ENCODE measurements around the gene JMJD8. TPM values are rescaled to one million over a fixed set of nuclear protein-coding genes. Genes with fewer than 3 reads are reported as not detected.

Gene JMJD8
- total and polyA plus RNA-seq, 9 of the 15 experiments (the other 6 are each of a cell fraction or from before 2014, with no cell fraction given) = 1.2 to 50.6 (median 29.3) TPM

DNA sequence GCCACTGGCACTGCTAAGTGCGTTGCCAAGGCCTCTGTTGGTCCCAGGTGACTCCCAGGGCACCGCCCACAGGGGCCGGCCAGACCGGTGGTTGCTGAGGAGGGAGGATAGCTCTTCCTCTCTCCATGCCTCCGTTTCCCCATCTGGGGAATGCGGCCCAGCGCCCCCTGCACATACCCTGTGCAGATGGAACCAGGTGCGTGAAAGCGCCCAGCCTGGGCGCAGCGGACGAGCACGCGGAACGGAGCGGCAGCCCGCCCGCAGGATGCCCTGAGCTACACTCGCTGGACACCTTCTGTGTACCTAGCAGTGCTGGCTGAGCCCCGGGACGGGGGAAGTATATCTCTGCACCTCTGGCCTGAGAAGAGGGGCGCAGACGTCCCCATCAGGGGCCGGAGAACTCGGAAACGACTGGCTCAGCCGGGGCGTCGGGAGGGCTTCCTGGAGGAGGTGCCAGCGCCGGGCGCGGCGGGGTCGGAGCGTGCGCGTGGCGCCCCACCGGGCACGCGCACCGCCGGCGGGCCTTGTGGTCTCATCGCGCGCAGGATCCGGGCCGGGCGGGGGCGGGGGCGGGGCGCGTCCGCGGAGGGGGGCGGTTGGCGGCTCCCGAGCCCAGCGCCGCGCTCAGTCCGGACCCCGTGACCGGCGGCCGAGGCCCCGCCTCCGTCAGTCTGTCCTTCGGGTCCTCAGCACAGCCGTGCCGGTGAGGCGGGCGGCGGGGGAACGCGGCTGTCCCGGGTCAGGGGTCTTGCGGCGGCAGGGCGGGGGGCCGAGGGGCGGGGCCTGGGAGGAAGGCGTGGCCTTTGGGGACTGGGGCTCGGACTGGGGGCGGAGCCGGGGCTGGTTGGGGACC is 42.5 kb upstream of the JMJD8 start, which contains the start of the genes CCDC78 and HAGHL (continued):
- TF ChIP-seq, protein P1, sequence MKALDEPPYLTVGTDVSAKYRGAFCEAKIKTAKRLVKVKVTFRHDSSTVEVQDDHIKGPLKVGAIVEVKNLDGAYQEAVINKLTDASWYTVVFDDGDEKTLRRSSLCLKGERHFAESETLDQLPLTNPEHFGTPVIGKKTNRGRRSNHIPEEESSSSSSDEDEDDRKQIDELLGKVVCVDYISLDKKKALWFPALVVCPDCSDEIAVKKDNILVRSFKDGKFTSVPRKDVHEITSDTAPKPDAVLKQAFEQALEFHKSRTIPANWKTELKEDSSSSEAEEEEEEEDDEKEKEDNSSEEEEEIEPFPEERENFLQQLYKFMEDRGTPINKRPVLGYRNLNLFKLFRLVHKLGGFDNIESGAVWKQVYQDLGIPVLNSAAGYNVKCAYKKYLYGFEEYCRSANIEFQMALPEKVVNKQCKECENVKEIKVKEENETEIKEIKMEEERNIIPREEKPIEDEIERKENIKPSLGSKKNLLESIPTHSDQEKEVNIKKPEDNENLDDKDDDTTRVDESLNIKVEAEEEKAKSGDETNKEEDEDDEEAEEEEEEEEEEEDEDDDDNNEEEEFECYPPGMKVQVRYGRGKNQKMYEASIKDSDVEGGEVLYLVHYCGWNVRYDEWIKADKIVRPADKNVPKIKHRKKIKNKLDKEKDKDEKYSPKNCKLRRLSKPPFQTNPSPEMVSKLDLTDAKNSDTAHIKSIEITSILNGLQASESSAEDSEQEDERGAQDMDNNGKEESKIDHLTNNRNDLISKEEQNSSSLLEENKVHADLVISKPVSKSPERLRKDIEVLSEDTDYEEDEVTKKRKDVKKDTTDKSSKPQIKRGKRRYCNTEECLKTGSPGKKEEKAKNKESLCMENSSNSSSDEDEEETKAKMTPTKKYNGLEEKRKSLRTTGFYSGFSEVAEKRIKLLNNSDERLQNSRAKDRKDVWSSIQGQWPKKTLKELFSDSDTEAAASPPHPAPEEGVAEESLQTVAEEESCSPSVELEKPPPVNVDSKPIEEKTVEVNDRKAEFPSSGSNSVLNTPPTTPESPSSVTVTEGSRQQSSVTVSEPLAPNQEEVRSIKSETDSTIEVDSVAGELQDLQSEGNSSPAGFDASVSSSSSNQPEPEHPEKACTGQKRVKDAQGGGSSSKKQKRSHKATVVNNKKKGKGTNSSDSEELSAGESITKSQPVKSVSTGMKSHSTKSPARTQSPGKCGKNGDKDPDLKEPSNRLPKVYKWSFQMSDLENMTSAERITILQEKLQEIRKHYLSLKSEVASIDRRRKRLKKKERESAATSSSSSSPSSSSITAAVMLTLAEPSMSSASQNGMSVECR (CRISPR knock-in tag; IDR thresholded peaks at IDR 0.05) = no peak
- TF ChIP-seq, protein P2, sequence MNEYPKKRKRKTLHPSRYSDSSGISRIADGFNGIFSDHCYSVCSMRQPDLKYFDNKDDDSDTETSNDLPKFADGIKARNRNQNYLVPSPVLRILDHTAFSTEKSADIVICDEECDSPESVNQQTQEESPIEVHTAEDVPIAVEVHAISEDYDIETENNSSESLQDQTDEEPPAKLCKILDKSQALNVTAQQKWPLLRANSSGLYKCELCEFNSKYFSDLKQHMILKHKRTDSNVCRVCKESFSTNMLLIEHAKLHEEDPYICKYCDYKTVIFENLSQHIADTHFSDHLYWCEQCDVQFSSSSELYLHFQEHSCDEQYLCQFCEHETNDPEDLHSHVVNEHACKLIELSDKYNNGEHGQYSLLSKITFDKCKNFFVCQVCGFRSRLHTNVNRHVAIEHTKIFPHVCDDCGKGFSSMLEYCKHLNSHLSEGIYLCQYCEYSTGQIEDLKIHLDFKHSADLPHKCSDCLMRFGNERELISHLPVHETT (CRISPR knock-in tag; conservative IDR thresholded peaks at IDR 0.05 in 1 of 2, IDR thresholded peaks at IDR 0.05 in 1 of 2) = peak in 1 of 2 experiments; percentile 79; a peak in 1 of 4 replicates
- TF ChIP-seq, protein P3, sequence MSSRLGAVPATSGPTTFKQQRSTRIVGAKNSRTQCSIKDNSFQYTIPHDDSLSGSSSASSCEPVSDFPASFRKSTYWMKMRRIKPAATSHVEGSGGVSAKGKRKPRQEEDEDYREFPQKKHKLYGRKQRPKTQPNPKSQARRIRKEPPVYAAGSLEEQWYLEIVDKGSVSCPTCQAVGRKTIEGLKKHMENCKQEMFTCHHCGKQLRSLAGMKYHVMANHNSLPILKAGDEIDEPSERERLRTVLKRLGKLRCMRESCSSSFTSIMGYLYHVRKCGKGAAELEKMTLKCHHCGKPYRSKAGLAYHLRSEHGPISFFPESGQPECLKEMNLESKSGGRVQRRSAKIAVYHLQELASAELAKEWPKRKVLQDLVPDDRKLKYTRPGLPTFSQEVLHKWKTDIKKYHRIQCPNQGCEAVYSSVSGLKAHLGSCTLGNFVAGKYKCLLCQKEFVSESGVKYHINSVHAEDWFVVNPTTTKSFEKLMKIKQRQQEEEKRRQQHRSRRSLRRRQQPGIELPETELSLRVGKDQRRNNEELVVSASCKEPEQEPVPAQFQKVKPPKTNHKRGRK (tag; IDR thresholded peaks at IDR 0.05) = no peak
- TF ChIP-seq, protein P4, sequence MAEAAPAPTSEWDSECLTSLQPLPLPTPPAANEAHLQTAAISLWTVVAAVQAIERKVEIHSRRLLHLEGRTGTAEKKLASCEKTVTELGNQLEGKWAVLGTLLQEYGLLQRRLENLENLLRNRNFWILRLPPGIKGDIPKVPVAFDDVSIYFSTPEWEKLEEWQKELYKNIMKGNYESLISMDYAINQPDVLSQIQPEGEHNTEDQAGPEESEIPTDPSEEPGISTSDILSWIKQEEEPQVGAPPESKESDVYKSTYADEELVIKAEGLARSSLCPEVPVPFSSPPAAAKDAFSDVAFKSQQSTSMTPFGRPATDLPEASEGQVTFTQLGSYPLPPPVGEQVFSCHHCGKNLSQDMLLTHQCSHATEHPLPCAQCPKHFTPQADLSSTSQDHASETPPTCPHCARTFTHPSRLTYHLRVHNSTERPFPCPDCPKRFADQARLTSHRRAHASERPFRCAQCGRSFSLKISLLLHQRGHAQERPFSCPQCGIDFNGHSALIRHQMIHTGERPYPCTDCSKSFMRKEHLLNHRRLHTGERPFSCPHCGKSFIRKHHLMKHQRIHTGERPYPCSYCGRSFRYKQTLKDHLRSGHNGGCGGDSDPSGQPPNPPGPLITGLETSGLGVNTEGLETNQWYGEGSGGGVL (CRISPR knock-in tag; IDR thresholded peaks at IDR 0.05) = no peak
- TF ChIP-seq SRF (CRISPR knock-in tag; IDR thresholded peaks at IDR 0.05) = no peak
- TF ChIP-seq LEF1 (IDR thresholded peaks at IDR 0.05) = no peak

Data from K562 (cell line).